Breast epithelium (tissue), 3 donors: ENCODE results near the gene CDH5.

ENCODE experiments used
- POLR2A ChIP-seq: fragments of 450-650 bp; IDR thresholded peaks from one replicate; pipeline ENCODE4 v1.6.1; 2016; ENCODE audit warnings: antibody characterized with exemption, mild to moderate bottlenecking, moderate library complexity
- POLR2AphosphoS5 ChIP-seq, 3 donors: sonication (generic); formaldehyde crosslinking; IDR thresholded peaks; one replicate each; pipeline ENCODE4 v1.6.1; 2017; ENCODE audit warnings: antibody characterized with exemption in 3 of 3

DNA sequence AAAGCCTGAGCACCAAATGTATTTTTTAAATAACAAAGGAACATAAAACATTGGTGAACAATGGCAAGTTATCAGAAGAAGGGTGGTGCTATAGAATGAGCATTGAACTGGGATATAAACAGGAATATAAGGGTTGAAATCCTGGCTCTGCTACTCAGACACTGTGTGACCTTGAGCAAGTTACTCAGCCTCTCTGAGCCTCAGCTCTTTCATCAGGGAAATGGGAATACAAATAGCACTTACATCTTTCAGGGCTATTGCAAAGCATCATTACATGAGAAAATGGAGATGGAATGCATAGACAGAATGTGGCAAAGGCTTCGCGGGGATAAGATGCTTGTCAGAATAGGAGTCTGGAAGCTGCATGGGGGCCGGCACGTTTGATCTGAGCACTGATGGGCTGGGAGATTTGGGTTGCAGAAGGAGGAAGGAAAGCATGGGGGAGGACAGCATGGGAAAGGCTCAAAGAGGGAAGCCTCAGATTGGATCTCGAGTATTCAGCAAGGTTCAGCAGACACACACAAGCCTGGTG lies 4.8 kb upstream of the CDH5 start:
- no peak for TF ChIP-seq POLR2A
- no peak for TF ChIP-seq POLR2AphosphoS5 (IDR thresholded peaks at IDR 0.05)
